Right lobe of liver (tissue), 4 donors: ENCODE measurements around the gene CHST3.

Experiments used
- CTCF ChIP-seq, 4 donors: fragments of 200-600 bp in 3 of 4; fragments of 450-650 bp in 1 of 4; IDR thresholded peaks; one replicate each; pipeline versions ENCODE4 v1.5.1 to v1.8.0; 2016 to 2022; ENCODE audit warnings: antibody characterized with exemption in 4 of 4, mild to moderate bottlenecking in 2 of 4
- POLR2A ChIP-seq: fragments of 450-650 bp; IDR thresholded peaks from one replicate; pipeline ENCODE4 v1.6.1; 2017; ENCODE audit warnings: antibody characterized with exemption, mild to moderate bottlenecking
- donor health status: DM: no; HTN: no; CAD: no.
- donor health status: DM: no; HTN: no; CAD: no.
- donor health status: DM: no; HTN: yes; CAD: no.

DNA sequence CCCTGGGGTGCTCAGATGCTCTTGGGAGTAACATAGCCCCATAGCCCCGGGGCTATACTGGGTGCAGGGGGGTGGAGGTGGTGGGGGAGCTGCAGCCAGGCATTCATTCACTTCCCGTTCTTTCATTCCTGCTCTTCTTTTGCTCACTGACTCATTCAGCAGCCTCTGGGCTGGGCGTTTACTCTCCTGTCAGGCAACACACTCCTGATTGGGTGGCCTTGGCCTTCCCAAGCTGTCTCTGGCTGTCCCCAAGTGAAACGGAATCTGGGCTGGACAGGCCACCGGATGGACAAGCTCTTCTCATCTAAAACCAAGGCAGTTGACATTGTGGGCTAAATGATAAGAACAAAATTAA lies 34.6 kb downstream of the CHST3 start:
- TF ChIP-seq CTCF (IDR thresholded peaks at IDR 0.05) (no peak), POLR2A (no peak)
